HL-60/S4 (cell line): ENCODE results near the gene ANKRD13D.
"Not testable (repeated sequence)": the region's sequence is repeated elsewhere in the genome, so short reads cannot be mapped to it uniquely, and the experiment has no call there.

Experiments
- in situ Hi-C: fragments of 300-500 bp; cut with MboI; formaldehyde crosslinking; loops from 2 replicates; pipeline ENCODE4 v1.14.3; 2022; ENCODE audit warnings: low sequenced_read_pairs

ANKRD13D gene

DNA sequence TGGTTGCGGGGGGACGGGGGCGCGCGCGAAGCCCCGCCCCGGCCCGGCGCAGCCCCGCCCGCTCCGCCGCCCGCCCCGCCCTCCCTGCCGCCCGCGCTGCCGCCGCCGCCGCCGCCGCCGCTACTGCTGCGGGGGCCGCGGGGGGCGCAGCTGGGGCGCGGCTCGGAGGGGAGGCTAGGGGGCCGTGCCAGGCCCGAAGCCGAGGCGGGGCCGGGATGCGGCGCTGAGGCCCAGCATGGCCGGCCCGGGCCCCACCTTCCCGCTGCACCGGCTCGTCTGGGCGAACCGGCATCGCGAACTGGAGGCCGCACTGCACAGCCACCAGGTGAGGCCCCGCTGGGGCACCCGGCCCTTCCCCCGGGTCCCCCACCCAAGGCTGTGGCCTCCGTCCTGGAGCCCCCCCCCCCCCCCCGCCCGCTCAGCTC lies at the start of gene ANKRD13D:
Gene ANKRD13D (plus strand): TSS at position 78 of the 425 bp plus-strand sequence. CDS start 158 bp downstream, at position 236.
- in situ Hi-C loops: no loop called here

DNA sequence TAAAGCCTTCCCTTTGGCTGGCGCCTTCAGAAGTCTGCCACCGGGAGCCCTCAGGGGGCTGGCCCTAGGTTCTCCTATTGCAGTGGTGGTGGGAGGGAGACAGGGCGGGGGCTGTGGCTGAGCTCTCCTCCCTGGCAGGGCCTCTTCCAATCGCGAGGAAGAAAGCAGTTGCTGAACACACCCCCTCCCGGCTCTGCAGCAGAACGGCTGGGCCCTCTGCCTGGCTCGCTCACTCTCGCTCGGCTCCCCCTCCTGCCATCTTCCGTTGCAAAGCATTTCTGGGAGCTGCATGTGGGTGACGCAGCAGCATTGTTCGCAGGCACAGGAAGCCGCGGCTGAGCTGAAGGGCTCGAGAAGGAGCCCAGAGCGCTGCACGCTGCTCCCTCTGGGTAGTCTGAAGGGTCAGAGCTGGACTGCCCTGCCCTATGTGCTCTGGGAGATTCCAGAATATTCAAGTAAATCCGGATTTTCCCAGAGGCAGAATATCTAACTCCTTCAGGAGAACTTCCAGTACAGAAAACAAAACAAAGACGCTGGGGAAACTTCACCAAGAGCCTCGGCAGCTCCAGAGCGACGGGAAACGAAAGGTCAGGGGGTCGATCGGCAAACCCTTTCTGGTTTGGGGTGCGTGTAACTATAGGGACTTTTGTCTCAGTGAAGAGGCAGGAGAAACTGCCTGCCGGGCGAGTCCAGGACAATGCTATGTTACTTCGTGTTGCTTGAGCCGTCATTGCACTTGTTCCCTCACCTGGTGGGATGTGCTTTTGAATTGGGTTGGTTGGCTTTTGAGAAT lies 49.1 kb upstream of the ANKRD13D start:
- in situ Hi-C loops: no loop called here

DNA sequence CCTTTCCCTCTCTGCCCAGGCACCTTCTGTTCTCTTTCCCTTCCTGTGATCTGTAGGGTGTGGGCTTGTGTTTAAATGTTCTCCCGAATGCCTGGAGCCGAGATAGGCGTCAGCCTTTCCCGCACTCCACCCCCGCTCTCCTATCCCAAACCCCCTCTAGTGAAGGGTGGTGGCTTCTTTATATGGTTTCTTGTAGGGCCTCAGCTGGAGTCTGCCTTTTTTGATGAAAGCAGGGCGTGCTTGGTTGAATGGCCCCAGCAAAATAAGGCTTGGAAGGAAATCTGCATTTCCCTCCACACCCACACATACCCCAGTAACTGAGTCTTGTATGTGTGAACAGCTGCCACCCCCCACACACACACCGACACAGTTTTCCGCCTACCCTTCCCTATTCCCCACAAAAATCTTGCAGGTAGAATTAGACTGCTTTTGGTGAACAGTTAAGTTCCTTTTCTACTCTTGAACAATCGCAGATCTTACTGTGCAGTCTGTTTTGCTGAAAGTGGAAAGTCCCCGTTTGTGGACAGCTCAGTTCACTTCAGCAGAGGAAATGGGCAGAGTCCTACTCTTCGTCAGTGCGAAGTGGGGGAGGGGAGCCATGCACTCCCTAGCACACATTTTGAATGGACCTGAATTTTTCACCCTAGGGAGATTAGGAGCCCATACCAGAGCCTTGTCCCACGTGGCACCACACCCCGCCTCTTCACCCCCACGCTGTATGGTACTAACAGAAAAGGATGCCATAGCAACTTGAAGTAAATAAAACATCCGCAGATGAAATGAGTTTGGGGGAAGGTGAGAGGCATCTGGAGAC lies 48.3 kb upstream of the ANKRD13D start:
- in situ Hi-C loops: no loop called here

DNA sequence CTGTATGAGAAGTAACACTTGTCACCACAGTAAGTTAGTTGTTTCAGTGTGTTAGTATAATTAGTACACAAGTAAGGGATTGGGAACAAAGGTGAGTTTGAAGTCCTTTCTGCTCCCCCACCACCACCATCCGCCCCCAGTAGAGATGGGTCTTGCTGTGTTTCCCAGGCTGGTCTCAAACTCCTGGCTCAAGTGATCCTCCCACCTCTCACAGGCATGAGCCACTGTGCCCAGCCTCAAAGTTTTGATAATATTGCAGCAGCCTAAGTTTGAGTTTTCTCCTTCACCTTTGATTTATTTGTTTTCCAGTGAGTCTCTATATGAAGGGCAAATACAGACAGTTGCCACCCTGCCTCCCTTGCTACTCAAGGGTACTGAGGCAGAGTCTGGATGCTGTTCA lies 46.6 kb upstream of the ANKRD13D start:
- in situ Hi-C loops: no loop called here

DNA sequence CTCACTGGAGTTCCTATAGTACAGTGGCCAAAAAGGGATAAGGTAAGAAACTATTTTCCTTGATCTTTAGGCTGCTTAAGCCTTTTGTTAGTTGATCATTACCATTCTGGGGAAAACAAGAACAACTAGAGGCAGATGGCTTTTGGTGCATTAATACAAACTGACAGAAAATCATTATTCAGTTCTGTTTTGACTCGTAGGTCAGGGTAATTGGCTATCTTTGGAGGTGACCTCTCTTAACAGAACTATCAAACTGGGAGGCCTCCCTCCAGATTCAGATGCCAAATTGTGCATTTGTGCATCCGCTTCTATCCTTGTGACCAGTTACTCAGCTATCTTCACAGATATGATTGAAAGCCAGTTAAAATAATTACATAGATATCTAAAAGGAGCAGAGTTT lies 46.1 kb upstream of the ANKRD13D start:
- in situ Hi-C loops: no loop called here

DNA sequence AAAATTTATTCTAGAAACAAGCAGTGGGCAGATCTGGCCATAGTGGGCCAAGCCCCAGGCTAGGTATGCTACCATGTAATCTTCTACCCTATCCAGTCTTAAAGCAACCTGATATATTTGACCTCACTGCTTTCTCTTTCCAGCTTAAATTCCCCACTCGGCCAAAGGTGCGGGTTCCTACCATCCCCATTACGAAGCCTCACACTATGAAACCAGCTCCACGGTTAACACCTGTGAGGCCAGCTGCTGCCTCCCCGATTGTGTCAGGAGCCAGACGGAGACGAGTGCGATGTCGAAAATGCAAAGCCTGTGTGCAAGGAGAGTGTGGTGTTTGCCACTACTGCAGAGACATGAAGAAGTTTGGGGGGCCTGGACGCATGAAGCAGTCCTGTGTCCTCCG lies 44.1 kb upstream of the ANKRD13D start:
- in situ Hi-C loops: no loop called here

DNA sequence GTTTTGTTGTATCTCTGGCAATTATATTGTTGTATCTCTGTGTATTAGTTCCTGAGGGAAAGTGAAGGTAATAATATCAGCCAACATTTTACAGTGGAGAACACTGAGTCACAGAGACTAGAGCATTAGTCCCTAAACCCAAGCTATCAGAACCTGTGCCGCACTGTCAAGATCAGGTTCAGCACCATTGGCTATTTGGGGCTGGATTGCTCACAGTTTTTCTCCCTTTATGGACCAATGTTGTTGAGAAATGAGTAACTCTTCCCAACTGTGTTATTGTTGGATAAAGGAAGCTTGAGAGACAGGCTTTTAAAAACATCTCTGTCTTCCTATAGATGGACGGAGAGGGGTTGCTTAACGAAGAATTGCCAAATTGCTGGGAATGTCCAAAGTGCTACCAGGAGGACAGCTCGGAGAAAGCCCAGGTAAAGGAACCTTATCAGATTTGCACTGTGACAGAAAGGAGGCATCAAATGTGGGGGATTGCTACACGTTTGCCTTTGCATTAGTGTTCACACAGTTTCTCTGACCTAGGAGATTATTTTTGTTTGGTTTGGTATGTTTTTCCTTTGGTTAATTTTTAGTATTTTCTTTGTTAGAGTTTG lies 41.1 kb upstream of the ANKRD13D start:
- in situ Hi-C loops: no loop called here

DNA sequence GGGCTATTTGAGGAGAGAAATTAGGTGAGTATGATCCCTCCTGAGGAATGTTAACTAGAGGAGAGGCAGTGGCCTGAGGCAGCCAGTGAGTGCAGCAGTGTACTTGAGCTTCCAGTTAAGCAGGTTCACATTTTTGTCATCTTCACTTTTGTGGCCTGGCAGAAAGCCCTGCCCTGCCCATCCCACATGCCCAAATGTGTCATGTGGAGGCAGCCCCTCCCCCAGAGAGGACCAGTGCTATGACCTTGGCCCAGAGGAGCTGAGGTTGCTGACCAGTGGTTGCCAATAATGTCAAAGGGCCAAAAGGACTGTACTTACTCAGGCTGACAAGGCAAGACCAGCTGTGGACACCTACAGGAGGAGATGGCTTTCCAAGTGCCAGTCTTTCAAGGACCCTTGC lies 40.5 kb upstream of the ANKRD13D start:
- in situ Hi-C loops: no loop called here

DNA sequence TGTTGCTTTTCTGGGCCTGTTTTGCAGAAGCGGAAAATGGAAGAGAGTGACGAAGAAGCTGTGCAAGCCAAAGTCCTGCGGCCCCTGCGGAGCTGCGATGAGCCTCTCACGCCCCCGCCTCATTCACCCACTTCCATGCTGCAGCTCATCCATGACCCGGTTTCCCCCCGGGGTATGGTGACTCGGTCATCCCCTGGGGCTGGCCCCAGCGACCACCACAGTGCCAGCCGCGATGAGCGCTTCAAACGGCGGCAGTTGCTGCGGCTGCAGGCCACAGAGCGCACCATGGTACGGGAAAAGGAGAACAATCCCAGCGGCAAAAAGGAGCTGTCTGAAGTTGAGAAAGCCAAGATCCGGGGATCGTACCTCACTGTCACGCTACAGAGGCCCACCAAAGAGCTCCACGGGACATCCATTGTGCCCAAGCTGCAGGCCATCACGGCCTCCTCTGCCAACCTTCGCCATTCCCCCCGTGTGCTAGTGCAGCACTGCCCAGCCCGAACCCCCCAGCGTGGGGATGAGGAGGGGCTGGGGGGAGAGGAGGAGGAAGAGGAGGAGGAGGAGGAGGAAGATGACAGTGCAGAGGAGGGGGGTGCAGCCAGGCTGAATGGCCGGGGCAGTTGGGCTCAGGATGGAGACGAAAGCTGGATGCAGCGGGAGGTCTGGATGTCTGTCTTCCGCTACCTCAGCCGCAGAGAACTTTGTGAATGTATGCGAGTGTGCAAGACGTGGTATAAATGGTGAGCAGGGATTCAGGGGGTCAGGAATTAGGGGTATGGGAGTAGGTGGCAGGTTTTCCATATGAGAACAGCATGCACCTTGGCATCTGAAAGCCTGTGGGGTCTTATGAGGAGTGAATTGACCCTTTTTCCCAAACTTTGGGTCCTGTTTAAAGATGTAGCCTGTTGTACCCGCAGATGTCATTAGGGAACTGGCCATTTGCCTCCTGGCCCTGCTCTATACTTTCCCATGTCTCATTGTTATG lies 38.8 kb upstream of the ANKRD13D start:
- in situ Hi-C loops: no loop called here

DNA sequence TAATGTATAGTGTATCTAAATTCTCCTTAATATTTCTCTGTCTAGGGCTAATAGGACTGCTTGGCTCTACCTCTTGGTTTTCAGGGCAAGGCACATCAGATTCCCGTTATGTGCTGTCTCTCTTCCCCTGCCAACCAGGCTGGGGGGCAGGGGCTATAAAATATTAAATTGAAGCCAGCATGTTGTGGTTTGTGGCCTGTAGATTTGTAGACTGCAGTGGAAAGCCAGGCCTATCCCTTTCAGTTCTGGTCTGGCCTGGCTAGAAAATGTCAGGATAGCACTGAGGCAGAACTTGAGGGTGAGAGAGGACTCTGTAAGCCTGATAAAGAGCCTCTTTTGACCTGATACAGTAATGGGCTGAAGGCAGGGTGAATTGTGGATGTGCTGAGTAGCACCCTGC lies 37.3 kb upstream of the ANKRD13D start:
- in situ Hi-C loops: no loop called here

DNA sequence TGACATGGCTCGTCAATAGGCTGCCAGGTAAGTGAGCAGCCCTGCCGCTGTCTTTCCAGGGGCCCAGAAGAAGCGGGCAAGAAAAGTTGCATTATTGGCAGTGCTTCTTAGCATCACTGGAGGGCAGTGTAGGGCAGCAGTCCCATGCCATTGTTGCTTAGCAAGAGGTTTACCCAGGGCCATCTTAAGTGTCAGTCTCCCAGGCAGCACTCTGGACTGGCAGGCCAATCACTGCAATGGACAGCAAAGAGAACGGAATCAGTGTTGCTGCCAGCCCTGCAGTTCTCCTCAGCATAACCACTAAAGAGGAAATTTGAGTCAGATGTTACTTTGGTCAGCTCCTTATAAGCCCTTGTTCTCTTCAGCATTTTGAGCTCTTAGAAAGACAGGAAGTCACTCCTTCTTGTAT lies 36.3 kb upstream of the ANKRD13D start:
- in situ Hi-C loops: no loop called here

DNA sequence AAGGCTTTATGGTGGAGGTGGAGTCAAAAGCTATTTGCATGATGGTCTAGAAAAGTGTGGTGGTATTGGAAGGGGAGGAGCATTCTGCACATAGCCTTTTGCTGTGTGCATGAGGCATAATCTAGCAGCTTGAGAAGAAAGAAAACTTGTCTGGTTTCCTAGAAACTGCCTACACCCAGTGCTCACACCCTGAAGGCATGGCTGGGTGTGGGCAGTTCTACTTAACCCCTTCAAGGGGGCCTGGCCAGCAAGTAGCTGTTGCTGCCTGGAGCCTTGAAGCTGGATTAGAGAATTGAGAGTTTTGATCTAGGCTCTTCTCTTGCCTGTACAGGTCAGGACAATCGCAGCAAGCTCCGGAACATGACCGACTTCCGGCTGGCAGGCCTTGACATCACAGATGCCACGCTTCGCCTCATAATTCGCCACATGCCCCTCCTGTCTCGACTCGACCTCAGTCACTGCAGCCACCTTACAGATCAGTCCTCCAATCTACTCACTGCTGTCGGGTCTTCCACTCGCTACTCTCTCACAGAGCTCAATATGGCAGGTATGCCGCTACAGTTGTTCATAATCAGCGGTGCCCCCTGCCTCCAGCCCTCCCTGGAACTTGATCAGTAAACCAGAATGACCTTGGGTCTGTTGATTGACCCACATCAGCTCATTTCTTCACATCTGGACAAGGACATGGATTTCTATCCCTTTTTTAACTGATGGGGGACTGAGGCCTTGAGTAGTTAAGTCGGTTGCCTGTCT lies 35.1 kb upstream of the ANKRD13D start:
- in situ Hi-C loops: no loop called here

DNA sequence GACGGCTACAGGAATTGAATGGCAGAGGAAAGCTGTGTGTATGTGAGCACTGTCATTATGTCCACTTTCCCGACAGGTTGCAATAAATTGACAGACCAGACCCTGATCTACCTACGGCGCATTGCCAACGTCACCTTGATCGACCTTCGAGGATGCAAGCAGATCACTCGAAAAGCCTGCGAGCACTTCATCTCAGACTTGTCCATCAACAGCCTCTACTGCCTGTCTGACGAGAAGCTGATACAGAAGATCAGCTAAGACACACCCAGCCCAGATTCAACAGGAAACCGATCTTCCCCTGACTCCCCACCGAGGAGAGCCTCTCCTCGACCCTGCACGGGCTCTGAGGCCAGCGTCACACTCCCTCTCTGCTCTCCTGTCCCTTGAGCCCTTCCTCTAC lies 34.3 kb upstream of the ANKRD13D start:
- in situ Hi-C loops: no loop called here

DNA sequence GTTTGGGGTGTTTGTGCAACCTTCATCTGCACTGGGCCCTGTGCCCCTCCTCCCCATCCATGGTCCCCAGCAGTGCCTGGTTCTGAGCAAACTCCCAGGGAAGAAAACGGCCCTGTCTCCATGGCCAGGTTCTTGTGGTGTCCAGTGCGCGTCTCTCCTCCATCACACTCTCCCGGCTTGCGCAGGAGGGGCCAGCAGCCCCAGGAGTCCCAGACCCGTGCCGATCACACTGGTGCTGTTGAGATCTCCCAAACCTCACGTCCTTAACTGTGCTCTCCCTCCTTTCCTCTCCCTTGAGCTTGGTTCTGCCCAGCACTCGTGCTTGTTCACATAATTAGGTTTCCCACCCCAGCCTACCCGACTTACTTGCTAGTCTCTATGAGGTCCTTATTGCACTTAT lies 33.8 kb upstream of the ANKRD13D start:
- in situ Hi-C loops: no loop called here

DNA sequence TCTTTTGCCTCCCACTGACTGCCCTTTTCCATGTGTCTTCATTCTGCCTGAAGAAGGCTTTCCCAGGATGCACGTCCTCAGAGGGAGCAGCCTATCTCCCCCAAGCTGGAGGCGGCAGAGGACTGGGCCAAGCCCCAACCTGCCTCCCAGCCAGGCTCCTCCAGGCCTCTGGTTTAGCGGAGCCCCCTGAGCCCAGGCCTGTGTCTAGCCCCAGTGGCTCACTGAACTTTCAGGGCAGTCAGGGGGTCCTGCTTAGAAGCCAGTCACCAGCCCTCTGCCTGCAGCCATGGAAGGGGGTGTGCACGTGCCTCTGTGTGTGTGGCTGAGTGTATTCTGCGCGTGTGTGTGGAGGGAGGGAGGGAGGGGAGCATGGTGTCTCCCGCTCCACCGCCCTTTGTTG lies 33.2 kb upstream of the ANKRD13D start:
- in situ Hi-C loops: no loop called here

DNA sequence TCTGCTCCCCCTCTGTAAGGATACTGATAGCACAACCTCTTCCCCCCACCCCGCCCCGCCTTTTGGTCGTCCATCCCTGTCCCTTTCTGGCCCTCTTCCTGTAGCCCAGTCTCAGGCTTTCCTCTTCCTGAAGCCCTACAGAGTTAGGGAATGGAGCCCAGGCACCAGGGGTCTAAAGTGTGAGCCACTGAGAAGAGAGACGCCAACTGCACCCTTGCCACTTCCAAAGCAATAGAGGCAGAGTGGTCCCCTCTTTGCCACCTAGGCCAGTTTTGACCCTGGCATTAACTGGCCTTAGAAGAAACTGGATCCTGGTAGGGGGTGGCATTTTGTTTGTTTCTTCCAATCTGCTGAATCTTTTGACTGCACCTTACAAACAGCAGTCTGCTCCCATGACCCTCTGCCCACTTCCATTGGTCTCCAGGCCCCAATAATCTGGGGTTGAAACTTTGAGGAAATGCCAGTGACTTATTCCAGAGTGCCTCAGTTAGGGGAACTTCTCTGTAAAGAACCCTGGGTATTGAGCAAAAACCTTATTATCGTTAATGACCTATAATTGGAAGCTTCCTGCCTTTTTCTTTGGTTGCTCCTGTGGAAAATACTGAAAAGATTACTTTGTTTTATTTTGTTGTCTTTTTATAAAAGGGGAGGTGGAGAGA lies 32.5 kb upstream of the ANKRD13D start:
- in situ Hi-C loops: no loop called here

DNA sequence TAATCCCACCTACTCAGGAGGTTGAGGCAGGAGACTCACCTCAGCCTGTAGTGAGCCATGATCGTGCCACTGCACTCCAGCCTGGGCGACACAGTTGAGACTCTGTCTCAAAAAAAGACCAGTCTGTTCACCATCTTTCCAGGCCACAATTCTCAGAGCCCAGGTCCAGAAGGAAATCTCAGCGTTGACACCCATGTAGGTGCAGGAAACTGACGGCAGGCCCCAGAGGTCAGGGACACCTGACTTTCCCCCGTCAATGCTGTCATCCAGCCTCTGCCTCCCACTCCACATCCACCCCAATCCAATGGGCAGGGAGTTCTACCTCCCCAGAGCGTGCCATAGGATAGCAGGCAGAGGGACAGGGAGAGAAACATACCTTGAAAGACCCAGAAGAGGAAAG lies 28.7 kb upstream of the ANKRD13D start:
- in situ Hi-C loops: no loop called here

DNA sequence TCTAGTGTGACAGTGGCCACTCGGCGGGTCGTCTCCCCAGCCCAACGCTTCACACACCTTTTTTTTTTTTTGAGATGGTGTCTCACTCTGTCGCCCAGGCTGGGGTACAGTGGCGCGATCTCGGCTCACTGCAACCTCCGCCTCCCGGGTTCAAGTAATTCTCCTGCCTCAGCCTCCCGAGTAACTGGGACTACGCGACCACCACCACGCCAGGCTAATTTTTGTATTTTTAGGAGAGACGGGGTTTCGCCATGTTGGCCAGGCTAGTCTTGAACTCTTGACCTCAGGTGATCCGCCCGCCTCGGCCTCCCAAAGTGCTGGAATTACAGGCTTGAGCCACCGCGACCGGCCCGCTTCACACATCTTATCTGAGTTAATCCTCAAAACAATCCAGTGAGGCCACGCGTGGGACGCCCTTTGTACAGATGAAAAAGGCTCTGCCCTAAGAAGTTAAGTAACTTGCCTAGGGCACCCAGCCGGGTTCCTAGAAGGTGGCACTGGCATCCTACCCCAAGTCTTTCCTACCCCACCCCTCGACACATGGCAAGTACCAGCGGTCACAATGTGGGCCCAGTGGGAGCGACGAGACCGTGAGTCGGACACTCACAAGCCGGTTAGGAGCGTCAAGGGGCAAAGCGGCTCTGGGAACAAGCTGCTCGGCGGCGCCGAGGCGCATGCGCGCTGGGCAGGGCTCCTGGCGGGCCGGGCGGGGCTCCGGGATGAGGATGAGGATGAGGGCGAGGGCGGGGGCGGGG lies 28.0 kb upstream of the ANKRD13D start:
- in situ Hi-C loops: not testable (repeated sequence)

DNA sequence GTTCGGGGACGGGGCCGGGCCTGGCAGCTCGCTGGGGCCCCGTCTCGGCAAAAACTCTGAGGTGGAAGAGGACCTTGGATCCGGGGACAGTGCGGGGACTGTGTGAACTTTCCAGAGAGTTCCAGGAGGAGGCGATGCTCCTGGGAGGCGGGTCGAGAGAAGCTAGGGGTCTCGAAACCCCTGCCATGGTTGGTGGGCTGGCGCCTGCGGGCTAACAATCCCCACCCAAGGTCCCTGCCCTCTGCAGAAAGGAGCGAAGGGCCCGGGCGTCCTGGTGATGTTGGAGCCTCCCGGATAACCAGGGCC lies 27.5 kb upstream of the ANKRD13D start:
- in situ Hi-C loops: no loop called here
